Osteoblast (primary cell): ENCODE measurements around the gene PSMG3. TPM values are rescaled to one million over a fixed set of nuclear protein-coding genes. Genes with fewer than 3 reads are reported as not detected.
A peak's percentile ranks its signal among the peaks of the same experiment; 100 is the strongest.

ENCODE experiments used
- DNase-seq: peaks from one replicate; pipeline ENCODE4 v3.0.0; 2011; ENCODE audit warnings: low spot score, mixed read lengths; ENCODE audit not compliant: insufficient read length; ENCODE audit errors: missing footprints
- H2AFZ ChIP-seq: 2 replicates; pipeline ENCODE4 v1.6.0; 2011; ENCODE audit warnings: mild to moderate bottlenecking, low read length
- H3K27ac ChIP-seq: 2 replicates; pipeline ENCODE4 v1.5.1; 2011; ENCODE audit warnings: mild to moderate bottlenecking, low read depth, low read length, moderate library complexity
- H3K27me3 ChIP-seq: 2 replicates; pipeline ENCODE4 v1.6.0; 2012; ENCODE audit warnings: mild to moderate bottlenecking, control low read depth, inconsistent platforms, low read length, moderate library complexity; ENCODE audit not compliant: insufficient read depth
- H3K36me3 ChIP-seq: 2 replicates; pipeline ENCODE4 v1.5.1; 2011; ENCODE audit warnings: mild to moderate bottlenecking, low read length, control low read depth, moderate library complexity; ENCODE audit not compliant: insufficient read depth
- H3K4me1 ChIP-seq: 2 replicates; pipeline ENCODE4 v1.5.1; 2011; ENCODE audit warnings: mild to moderate bottlenecking, low read length, control low read depth, moderate library complexity; ENCODE audit not compliant: insufficient read depth
- H3K4me2 ChIP-seq: 2 replicates; pipeline ENCODE4 v1.6.0; 2011; ENCODE audit warnings: mild to moderate bottlenecking, low read length; ENCODE audit not compliant: insufficient read depth
- H3K4me3 ChIP-seq: fragments of 200-600 bp; sonication (generic); 3 replicates; pipeline ENCODE4 v1.5.1; 2012; ENCODE audit warnings: mild to moderate bottlenecking, low read length, inconsistent platforms; ENCODE audit not compliant: insufficient read depth
- H3K79me2 ChIP-seq: 2 replicates; pipeline ENCODE4 v1.6.0; 2012; ENCODE audit warnings: mild to moderate bottlenecking, low read length, control low read depth, inconsistent platforms; ENCODE audit not compliant: insufficient read depth
- H3K9me3 ChIP-seq: 2 replicates; pipeline ENCODE4 v1.5.1; 2011; ENCODE audit warnings: low read depth, low read length, control low read depth
- H4K20me1 ChIP-seq: 2 replicates; pipeline ENCODE4 v1.6.0; 2012; ENCODE audit warnings: mild to moderate bottlenecking, low read length, control low read depth; ENCODE audit not compliant: insufficient read depth
- total RNA-seq: library from RNA; depleted of rRNA; stranded (reverse); fragments of >200 nt; gene quantifications from 2 replicates; pipeline ENCODE4 v1.2.3, GENCODE V29; 2012
- TF ChIP-seq, protein P1 (sequence below): IDR thresholded peaks from 2 replicates; pipeline ENCODE4 v1.5.1; 2011; ENCODE audit warnings: mild to moderate bottlenecking, low read depth, low read length, moderate library complexity; ENCODE audit errors: extremely low read depth

Gene PSMG3
- total RNA-seq, 1 donor = 38.7 TPM

DNA sequence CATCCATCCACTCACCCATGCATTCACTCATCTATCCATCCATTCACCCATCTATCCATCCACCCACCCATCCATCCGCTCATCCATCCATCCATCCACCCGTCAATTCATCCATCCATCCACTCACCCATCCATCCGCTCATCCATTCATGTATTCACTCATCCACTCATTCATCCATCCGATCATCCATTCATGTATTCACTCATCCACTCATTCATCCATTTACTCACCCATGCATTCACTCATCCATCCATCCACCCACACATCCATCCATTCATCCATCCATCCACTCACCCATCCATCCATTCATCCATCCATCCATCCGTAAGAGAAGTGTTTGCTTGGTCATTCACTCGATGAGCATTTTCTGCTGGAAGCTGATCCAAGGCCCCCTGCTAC is 8.7 kb upstream of the PSMG3 start:
- Histone ChIP-seq H3K9me3 (no peaks in the 10 kb centered on the region), H2AFZ (no peak overlapping the region), H4K20me1 (no peaks in the 10 kb centered on the region), H3K4me1 (no peaks in the 10 kb centered on the region), H3K27ac (no peak overlapping the region), H3K4me2 (no peak overlapping the region), H3K27me3 (no peaks in the 10 kb centered on the region), H3K36me3 (no peaks in the 10 kb centered on the region), H3K79me2 (no peaks in the 10 kb centered on the region), H3K4me3 (no peak overlapping the region)
- no peak for DNase-seq
- TF ChIP-seq, protein P1, sequence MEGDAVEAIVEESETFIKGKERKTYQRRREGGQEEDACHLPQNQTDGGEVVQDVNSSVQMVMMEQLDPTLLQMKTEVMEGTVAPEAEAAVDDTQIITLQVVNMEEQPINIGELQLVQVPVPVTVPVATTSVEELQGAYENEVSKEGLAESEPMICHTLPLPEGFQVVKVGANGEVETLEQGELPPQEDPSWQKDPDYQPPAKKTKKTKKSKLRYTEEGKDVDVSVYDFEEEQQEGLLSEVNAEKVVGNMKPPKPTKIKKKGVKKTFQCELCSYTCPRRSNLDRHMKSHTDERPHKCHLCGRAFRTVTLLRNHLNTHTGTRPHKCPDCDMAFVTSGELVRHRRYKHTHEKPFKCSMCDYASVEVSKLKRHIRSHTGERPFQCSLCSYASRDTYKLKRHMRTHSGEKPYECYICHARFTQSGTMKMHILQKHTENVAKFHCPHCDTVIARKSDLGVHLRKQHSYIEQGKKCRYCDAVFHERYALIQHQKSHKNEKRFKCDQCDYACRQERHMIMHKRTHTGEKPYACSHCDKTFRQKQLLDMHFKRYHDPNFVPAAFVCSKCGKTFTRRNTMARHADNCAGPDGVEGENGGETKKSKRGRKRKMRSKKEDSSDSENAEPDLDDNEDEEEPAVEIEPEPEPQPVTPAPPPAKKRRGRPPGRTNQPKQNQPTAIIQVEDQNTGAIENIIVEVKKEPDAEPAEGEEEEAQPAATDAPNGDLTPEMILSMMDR = no peak

DNA sequence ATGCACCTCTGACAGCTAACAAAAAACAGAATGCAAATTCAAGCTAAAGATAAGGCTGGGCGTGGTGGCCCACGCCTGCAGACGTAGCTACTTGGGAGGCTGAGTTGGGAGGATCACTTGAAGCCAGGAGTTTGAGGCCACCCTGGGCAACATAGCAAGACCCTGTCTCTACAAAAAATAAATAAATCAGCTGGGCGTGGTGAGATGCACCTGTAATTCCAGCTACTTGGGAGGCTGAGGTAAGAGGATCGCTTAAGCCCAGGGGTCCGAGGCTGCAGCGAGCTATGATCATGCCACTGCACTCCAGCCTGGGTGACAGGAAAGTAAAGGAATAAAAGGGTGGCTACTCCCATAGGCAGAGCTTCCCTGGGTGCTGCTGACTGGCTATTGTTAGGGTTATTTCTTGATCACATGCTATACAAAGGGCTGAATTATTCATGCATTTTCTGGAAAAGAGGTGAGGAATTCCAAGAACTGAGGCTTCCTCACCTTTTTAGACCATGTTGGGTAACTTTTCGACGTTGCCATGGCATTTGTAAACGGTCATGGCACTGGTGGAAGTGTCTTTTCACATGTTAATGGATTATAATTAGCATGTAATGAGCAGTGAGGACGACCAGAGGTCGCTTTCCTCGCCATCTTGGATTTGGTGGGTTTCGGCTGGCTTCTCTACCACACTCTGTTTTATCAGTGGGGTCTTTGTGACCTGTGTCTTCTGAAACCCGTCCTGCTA is 6.9 kb upstream of the PSMG3 start:
- H3K4me2 ChIP-seq = no peak overlapping the region
- no peak overlapping the region for H2AFZ ChIP-seq
- H3K36me3 ChIP-seq = no peaks in the 10 kb centered on the region
- no peak overlapping the region for H3K27ac ChIP-seq
- no peaks in the 10 kb centered on the region for H3K9me3 ChIP-seq
- peaks cover 9% of the 10 kb centered on the region for H3K4me1 ChIP-seq
- no peaks in the 10 kb centered on the region for H4K20me1 ChIP-seq
- no peaks in the 10 kb centered on the region for H3K27me3 ChIP-seq
- DNase-seq = no peak
- TF ChIP-seq, protein P1 = no peak
- H3K79me2 ChIP-seq = no peaks in the 10 kb centered on the region
- H3K4me3 ChIP-seq = no peak overlapping the region

DNA sequence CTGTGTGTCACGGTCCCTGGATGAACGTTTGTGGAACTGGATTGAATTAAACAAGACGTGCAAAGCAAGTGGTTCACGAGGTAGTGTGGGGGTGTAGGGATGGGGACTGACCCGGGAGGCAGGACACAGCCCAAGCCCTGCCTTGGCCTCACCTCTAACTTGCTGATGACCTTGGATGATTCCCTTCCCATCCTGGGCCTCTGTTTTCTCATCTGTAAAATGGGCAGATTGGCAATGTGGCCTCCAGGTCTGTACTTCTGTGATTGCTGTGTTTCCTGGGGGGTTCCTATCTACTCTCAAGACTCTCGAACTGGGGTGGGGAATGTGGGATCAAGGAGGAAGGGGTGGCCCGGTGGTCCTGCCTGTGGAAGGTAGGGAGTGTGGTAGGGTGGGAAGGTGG is 6.0 kb upstream of the PSMG3 start:
- Histone ChIP-seq H3K4me3 (no peak overlapping the region), H3K36me3 (no peaks in the 10 kb centered on the region), H3K27ac (no peak overlapping the region), H3K4me2 (no peak overlapping the region), H3K27me3 (no peaks in the 10 kb centered on the region), H2AFZ (no peak overlapping the region), H3K79me2 (no peaks in the 10 kb centered on the region), H3K9me3 (no peaks in the 10 kb centered on the region), H4K20me1 (no peaks in the 10 kb centered on the region), H3K4me1 (peaks cover 18% of the 10 kb centered on the region)
- TF ChIP-seq, protein P1 = no peak
- no peak for DNase-seq

DNA sequence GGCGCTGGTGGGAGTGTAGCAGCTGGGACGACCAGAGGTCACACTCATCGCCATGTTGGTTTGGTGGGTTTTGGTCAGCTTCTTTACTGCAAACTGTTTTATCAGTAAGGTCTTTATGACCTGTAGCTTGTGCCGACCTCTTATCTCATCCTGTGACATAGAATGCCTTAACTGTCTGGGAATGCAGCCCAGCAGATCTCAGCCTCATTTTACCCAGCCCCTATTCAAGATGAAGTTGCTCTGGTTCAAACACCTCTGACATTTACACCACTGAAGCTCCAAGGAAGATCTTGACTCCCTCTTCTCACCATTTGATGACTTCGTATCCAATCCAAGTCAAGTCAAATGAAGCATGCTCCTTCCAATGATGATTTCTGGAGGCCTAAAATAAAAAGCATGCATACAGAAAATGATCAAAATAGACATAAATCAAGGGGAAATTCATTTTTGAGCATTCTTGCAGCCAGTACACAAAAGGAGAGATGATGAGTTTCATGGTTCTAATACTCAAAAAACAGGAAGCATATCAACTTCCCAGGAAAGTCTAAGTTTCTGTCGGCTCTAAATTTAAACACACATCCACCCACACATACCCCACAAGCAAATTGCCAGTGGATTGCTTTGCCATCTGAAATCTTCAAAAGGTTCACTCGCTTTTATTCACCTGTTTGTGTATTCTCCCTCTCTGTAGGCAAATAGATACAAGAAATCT is 2.4 kb upstream of the PSMG3 start:
- Histone ChIP-seq H3K27me3 (no peaks in the 10 kb centered on the region), H3K27ac (peak overlapping the region; percentile 95), H3K4me2 (peak overlapping the region; percentile 89)

More for the DNA sequence above, 2.4 kb upstream of the PSMG3 start:
- H3K4me1 ChIP-seq = peaks cover 39% of the 10 kb centered on the region
- H3K4me3 ChIP-seq = no peak overlapping the region
- peaks cover under 1% of the 10 kb centered on the region for H3K36me3 ChIP-seq
- H3K9me3 ChIP-seq = no peaks in the 10 kb centered on the region
- TF ChIP-seq, protein P1 = no peak
- H2AFZ ChIP-seq = no peak overlapping the region
- DNase-seq = peak; percentile 43
- H4K20me1 ChIP-seq = no peaks in the 10 kb centered on the region
- peaks cover 14% of the 10 kb centered on the region for H3K79me2 ChIP-seq
